ENCODE results near the gene DLGAP1. TPM values are rescaled to one million over a fixed set of nuclear protein-coding genes. Genes with fewer than 3 reads are reported as not detected.

The DLGAP1 gene
- total RNA-seq, 1 donor from 2014 or later, result 5.4 TPM

DNA sequence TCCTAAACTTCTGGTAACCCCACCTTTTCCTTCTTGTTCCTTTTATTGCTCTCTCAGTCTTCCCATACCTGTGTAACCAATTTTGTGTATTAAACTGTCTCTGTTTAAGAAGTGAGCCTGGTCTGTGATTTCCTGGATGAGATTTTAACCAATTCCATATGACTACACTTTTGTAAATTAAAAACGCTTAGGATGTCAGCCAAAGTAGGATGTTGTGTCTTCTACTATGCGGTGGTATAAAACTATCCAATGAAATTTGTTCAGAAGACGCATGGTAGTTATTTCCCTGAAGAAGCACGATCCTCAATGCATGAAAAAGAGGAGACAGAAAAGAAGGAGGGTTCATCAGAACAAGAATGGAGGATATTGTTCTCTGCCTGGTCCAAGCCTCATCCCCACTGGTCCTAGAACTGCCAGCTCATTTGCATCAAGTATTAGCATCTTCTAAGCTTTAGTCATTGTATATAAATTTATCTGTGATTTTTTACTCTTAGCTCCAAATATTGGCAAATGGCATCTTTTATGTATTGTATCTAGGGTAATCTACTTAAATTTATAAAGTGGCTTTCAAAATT is 877.7 kb downstream of the DLGAP1 start:
- Histone ChIP-seq H3K4me1 (no peaks in the 10 kb centered on the region), H3K27me3 (no peaks in the 10 kb centered on the region), H3K36me3 (no peaks in the 10 kb centered on the region), H3K27ac (no peak overlapping the region), H3K9me3 (no peaks in the 10 kb centered on the region), H3K4me3 (no peak overlapping the region)
- DNase-seq (no peak), ATAC-seq (no peak)
- TF ChIP-seq, protein P1, sequence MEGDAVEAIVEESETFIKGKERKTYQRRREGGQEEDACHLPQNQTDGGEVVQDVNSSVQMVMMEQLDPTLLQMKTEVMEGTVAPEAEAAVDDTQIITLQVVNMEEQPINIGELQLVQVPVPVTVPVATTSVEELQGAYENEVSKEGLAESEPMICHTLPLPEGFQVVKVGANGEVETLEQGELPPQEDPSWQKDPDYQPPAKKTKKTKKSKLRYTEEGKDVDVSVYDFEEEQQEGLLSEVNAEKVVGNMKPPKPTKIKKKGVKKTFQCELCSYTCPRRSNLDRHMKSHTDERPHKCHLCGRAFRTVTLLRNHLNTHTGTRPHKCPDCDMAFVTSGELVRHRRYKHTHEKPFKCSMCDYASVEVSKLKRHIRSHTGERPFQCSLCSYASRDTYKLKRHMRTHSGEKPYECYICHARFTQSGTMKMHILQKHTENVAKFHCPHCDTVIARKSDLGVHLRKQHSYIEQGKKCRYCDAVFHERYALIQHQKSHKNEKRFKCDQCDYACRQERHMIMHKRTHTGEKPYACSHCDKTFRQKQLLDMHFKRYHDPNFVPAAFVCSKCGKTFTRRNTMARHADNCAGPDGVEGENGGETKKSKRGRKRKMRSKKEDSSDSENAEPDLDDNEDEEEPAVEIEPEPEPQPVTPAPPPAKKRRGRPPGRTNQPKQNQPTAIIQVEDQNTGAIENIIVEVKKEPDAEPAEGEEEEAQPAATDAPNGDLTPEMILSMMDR (IDR thresholded peaks at IDR 0.05), result no peak
- intact Hi-C loops (cut with DNase I), result no loop called here

DNA sequence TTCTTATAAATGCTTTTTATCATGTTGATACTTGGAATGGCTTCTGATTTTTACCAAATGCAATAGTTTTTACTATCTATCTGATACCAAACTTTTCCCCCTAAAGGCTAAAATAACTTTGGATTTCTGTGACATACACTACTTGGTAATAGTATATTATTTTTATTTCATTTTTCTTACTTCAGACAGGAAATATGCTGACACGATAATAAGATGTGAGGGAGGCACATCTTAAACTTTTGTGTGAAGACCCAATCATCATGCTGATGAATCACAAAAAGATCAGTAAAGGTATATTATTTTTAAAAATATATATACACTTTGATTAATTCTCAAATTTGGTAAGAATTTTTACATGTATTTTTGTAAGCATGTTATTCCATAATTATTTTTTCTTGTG is 882.3 kb downstream of the DLGAP1 start:
- Histone ChIP-seq H3K36me3 (no peaks in the 10 kb centered on the region), H3K9me3 (no peaks in the 10 kb centered on the region), H3K27me3 (no peaks in the 10 kb centered on the region), H3K4me1 (no peaks in the 10 kb centered on the region), H3K27ac (no peak overlapping the region), H3K4me3 (no peak overlapping the region)
- TF ChIP-seq, protein P1 (IDR thresholded peaks at IDR 0.05), result no peak
- ATAC-seq (no peak), DNase-seq (no peak)
- intact Hi-C loops (cut with DNase I), result no loop called here

DNA sequence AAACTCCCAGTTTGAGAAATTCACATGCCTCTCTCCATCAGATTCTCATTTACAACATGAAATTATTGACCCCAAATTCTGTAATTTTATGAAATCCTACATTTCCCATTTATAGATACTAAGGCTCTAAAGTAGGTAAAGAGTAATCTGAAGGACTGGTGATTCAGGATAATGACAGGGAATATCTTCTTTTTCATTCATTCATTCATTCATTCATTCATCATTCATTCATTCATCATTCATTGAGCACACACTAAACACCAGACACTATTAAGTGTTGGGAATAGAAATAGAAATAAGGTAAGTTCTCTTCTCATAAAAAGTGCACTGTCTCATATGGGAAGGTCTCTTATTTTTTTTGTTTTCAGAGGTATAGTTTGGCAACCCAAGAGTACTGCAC is 888.3 kb downstream of the DLGAP1 start:
- DNase-seq (no peak), ATAC-seq (no peak)
- H3K4me1 ChIP-seq, result no peaks in the 10 kb centered on the region
- intact Hi-C loops (cut with DNase I), result no loop called here
- H3K36me3 ChIP-seq, result no peaks in the 10 kb centered on the region
- no peak overlapping the region for H3K4me3 ChIP-seq
- no peaks in the 10 kb centered on the region for H3K27me3 ChIP-seq
- no peak overlapping the region for H3K27ac ChIP-seq
- no peaks in the 10 kb centered on the region for H3K9me3 ChIP-seq
- TF ChIP-seq, protein P1 (IDR thresholded peaks at IDR 0.05), result no peak

DNA sequence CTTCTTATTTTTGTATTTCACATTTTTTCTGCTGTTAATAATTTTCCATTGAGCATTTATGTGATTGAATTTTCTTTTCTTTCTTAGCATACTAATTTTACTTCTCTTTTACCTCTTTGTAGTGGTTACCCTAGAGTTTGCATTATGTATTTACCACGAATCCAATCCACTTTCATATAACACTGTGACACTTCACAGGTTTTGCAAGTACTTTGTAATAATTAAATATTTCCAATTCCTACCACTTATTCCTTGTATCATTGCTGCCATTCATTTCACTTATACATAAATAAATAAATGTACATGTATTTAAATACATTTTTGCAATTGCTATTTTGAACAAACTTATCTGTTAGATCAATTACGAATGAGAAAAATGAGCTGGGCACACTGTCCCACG is 894.4 kb downstream of the DLGAP1 start:
- H3K27me3 ChIP-seq, result no peaks in the 10 kb centered on the region
- DNase-seq (no peak), ATAC-seq (no peak)
- intact Hi-C loops (cut with DNase I), result no loop called here
- no peak overlapping the region for H3K27ac ChIP-seq
- TF ChIP-seq, protein P1 (IDR thresholded peaks at IDR 0.05), result no peak
- no peaks in the 10 kb centered on the region for H3K36me3 ChIP-seq
- H3K4me3 ChIP-seq, result no peak overlapping the region
- no peaks in the 10 kb centered on the region for H3K4me1 ChIP-seq
- H3K9me3 ChIP-seq, result no peaks in the 10 kb centered on the region

DNA sequence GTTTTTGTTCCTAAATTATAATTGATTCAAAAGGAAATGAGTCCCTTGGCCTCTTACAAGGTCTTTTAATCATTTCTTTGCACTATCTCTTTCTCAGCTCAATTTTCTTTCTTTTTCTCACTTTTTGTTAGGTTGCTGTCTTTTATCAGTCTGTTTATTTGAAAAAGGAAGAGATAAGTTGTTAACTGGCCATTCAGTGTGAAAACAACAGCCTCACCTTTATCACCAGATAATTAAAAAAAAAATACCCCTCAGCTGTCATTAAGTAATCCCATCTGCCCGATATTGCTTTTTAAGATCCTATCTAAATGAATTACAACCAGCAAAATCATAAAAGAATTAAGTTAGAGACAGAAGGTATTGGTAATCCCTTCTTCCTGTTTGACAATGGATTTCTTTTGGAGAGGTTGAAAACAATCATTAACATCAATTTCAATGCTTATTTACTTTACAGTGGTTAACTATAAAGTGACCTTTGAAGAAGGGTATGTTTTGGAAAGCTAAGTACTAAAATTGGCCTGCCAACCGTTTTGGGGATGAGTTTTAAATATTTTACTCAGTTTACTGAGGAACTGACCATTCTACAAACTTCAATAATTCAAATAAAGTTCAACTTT is 900.2 kb downstream of the DLGAP1 start:
- ATAC-seq (no peak), DNase-seq (no peak)
- no peak overlapping the region for H3K27ac ChIP-seq
- no peaks in the 10 kb centered on the region for H3K4me1 ChIP-seq
- TF ChIP-seq, protein P1 (IDR thresholded peaks at IDR 0.05), result no peak
- H3K36me3 ChIP-seq, result no peaks in the 10 kb centered on the region
- no peak overlapping the region for H3K4me3 ChIP-seq
- no peaks in the 10 kb centered on the region for H3K9me3 ChIP-seq
- no peaks in the 10 kb centered on the region for H3K27me3 ChIP-seq
- intact Hi-C loops (cut with DNase I), result no loop called here
